HG03196 (cell line): ENCODE measurements around the gene PSMG4.

ENCODE experiments used
- ATAC-seq: cut with Tn5 transposase; IDR thresholded peaks from one replicate; pipeline ENCODE4 v1.9.1; 2021; ENCODE audit not compliant: unreplicated experiment

PSMG4 gene

DNA sequence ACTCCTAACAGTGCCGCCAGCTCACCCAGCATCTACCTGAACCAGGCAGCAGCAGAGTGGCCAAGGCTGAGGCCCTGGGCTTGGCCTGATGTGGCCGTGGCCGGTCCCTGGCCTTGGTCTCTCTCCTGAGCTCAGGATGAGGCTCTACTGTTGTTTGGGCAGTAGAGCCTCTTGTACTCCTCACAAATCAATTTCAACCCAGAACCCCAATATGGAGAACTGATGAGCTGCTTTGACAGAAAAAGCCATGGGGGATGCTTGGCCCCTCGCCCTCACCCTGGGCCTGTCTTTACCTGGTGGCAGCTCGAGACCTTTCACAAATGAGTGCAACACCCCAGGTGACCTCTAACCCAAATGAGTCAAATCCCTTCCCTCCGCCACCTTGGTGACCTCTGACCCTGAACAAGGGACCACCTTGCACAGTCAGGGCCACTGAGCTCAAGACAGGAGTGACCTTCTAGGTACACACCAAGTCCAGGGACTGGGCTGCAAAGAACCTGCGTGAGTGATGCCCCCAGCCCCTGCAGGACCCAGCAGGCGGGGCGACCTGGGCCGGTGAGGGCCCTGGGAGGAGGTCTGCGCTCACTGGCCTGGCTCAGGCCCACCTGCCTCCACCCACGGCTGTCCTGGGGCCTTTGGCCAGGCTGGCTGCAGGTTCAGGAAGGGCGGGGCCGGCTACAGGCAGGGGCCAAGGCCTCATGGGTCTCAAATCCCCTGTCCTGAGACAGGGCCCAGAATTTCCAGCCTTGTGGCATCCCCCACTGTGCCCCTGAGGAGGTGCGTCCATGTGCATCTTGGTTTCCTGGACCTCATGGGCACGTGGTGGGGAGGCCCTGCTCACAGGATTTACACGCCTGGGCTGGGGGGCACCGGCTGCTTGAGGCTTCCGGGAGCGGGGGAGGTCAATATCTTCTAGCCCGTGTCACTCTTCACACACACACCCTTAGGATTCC, 30.2 kb downstream of the PSMG4 start:
- ATAC-seq, result no peak

DNA sequence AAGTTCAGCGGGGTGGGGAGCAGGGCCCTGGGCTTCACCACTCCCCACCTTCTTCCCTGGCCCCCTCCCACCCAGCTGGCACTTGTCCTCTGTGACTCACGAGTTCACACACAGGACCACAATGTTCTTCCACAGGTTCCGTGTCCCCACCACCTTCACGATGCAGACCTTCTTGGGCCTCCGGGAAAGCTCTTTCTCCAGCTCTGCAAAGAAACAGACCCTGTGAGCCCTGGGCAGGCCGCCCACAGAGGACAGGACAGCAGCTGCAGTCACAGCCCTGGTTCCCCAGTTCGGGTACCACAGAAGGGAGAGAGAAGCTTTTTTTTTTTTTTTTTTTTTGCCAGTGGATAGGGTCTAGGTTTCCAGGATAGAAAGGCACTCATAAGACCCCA, 30.9 kb downstream of the PSMG4 start:
- ATAC-seq, result no peak

- ATAC-seq, result no peak
Measured at GRCh38 chr6:3290149-3290930, 31.6 kb downstream of the PSMG4 start.

GRCh38 chr6:3290931-3291211, 32.1 kb downstream of the PSMG4 start:
- no peak for ATAC-seq

DNA sequence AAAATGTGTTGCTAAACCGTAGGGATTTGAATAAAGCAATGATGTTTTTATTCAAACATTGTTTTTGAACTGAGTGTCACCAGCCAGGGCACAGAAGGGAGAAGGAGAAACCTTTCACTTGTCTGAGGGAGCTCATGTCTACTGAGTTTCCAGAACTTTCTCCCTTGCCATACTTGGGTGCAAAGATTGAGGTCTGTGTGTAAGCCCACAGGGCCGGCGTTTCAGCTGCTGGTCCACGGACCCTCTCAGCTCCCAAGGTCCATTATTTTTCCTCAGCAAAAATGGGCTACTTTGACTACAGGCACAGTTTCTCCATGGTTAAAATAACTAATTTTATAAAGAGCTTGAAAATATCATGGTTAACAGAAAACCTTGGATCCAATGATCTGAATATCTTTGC, 32.6 kb downstream of the PSMG4 start:
- ATAC-seq, result no peak

GRCh38 chr6:3291987-3292386, 33.2 kb downstream of the PSMG4 start:
- ATAC-seq, result no peak

DNA sequence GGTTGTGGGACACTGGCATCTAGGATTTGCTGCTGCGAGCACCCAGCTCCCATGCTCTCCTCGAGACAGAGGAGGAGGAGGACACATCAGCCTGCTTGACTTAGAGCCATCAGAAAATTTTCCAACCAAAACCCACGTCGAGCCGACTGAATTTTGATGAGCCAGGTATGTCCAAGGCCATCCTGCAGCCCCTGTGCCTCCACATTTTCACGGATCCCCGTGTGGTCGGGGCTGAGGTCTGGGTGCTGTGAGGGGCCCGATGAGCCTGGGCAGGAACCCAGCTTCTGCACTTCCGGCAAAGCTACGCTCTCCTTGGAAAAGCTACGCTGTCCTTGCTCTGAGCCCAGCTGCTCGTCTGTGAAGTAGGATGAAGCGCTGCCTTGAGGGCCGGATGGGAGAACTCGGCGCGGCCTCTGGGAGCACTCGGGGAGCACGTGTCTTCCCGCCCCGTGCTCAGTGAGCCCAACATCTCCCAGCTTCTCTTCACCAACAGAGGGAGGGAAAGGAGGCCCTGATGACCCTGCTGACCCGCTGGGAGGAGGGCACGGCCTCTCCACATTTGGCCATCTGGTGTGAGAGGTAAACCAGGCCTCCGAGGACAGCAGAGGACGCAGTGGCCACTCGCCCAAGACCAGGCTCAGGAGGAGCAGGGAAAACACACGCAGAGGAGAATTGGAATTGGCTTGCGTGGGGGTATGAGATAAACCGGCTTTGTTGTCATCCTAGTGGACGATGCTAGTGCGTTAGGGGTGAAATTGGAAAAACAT, 33.9 kb downstream of the PSMG4 start:
- no peak for ATAC-seq

- ATAC-seq, result no peak
Measured at GRCh38 chr6:3293271-3294155, 34.8 kb downstream of the PSMG4 start.

DNA sequence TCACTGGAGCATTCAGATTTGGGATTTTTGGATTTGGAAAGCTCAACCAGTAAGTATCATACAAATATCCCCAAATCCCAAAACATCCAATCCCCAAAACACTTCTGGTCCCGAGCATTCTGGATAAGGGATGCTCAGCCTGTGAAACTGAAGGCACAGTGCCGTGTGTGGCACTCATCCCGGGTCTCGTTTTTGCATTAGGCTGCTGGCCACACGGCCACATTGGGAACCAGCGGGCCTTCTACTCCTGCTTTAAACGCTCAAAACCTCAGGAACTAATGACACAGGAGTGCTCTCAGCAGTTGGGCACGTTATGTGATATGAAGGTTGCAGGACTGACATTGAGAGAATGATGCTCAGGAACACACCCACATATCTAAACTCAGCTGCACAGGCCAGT, 35.6 kb downstream of the PSMG4 start:
- no peak for ATAC-seq

DNA sequence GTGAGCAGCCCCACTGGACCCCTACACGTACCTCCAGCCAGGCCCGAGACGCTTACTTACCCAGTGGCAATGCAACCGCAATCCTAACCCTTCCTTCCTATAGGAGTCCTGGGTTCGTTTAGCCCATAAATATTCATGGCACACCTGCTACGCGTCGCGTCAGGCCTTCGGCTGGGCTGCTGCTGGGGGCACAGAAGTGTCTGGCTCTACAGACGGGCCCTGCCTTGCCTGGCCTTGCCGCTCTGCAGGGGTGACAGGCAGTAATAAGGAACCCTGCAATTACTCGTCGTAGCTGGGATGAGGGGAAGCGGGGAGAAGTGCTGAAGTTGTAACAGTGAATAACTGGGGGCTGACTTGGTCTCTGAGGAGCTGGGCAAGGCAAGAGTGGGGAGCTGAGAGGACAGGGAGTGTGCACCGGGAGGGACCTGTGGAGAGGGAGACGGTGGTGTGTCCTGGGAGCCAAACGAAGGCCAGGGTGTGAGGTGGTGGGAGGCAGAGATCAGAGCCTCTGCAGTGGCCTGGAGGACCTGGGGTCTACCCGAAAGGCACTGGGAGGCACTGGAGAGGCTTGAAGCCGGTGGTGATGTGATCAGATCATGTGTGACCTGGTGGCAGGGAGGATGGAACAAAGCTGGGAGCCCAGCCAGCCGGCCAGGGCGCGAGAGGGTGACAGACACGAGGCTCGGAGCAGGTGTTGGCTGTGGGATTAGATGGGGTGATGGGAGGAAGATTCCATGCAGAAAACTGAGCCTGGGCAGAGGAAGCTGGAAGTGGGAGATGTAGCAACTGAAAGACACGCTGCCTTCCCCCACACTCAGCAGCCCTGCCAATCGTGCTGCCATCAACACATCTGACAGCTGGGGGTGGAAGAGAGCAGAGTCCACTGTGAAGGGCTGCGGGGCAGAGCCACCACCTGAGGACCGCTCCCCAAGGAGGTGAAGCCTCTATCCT, 36.4 kb downstream of the PSMG4 start:
- no peak for ATAC-seq

GRCh38 chr6:3296078-3296477, 37.3 kb downstream of the PSMG4 start:
- no peak for ATAC-seq

DNA sequence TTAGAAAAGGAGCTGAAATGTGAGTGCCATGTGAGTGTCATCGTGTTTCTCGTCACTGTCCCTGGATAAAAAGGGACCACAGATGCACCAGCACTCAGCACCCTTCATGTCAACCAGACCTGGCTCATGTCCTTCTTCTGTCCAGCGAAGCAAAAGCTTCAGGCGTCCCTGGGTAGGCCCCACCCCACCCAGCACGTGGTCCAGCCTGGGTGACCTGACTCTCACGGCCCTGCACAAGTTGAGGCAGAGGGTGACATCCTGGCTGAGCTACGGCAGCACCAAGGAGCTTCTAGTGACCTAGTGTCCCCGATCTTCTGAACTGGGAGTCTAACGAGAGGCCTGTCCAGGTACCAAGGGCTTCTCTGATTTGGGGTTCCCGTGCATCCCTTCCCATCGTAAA, 37.8 kb downstream of the PSMG4 start:
- ATAC-seq, result no peak

DNA sequence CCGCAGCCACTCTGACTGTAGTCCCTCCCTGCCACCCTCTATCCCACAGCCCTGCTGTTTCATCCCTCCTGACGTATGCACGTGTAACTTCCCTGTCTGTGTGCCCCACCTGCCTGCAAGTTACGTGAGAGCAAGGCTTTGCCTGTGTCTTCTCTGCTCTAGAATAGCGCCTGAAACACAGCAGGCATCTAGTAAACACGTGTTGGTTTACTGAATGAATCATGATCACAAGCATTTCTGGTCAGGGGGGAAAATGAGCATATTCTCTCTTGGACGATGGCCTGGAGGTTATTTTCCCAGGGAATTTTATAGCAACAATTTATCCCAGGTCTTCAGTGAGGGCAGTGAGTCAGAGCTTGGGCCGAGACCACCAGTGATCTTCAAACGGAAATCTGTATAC, 38.3 kb downstream of the PSMG4 start:
- no peak for ATAC-seq

DNA sequence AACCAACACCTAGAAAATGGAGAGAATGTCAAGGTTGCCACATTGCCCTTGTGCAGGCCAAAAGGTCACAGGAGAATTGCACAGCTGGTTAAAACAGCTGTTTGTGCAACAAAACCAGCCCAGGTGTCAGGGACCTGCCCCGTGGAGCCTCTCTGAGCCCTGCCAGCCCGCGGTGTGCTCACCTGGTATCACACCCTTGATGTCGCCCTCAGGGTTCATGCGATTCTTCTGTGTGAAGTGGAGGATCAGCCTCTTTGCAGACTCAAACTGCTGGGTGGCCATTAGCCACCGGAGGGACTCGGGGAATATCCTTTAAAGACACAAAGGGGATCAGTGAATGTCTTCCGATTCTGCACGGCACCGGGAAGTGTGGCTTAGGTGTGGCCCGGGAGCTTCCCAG, 39.2 kb downstream of the PSMG4 start:
- no peak for ATAC-seq

DNA sequence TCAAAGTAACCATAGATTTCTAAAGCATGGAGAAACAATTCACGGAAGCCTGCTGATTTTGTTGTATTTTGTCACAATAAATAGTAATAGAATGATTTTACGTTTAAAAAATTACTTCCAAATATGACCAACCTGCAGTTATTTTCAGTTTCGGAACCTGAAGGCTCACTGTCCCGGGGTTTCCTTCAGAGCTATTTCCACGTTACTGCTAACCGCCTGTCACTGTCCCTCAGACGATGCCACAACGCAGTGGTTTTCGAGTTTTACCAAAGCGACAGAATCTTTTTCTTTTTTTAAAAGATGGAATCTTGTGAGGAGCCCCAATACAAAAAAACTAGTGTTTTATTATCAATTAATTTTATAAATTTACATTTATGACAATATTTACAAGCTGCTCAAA, 40.5 kb downstream of the PSMG4 start:
- ATAC-seq, result no peak

- no peak for ATAC-seq
Measured at GRCh38 chr6:3301506-3301905, 42.8 kb downstream of the PSMG4 start.

- ATAC-seq, result no peak
Measured at GRCh38 chr6:3303795-3304411, 45.2 kb downstream of the PSMG4 start.

DNA sequence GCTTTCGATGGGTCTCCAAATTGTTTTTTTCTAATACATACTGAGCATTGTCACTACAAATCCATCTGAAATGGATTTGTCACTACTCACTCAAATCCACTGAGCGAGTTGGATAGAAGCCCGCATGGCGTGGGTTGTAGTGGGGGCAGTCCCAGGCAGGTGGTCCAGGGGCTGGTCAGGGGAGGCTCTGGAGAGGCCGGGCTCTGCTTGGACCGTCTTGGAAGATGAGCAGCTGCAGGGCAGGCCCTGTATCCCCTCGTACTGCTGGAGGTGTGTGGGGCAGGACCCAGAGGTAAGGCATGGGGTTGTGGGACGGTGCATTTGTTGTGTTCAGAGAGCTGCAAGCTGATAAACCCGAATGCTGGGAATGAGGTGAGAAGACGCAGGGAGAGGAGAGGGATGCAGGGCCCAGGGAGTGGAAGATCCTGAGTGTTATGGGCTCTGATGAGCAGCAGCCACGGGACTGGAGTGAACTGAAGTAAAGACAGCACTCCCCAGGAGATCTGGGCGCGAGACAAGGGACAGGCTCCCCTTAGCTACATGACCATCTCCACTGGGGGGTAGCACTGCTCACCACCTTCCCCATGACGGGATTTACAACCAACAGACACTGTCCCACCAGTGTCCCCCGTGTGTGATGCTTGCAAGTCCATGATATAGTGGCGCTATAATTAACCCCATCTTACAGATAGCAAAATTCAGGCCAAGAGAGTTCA, 45.9 kb downstream of the PSMG4 start:
- ATAC-seq, result no peak

DNA sequence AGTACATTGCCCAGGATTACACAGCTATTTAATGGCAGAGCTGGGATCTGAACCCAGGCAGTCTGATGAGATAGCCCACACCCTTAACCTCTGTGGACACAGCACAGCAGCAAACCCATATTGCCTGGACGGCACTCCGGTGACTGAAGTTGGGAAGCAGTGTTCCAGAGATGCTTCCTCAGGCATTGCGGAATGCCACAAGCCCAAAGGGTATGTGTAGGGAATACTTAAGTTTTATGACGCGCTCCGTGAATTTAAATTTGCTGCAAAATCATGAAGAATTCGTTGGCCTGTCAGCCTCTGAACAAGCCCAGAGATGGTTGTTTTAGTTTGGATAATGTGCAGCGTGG, 46.4 kb downstream of the PSMG4 start:
- ATAC-seq, result no peak
